Brain microvascular endothelial cell (primary cell): Measurements from ENCODE around the gene PHACTR2.
"Not testable (repeated sequence)": the region's sequence is repeated elsewhere in the genome, so short reads cannot be mapped to it uniquely, and the experiment has no call there.

Experiments
- DNase-seq: peaks from one replicate; pipeline ENCODE4 v3.0.0-alpha.2; 2020
- H3K27ac ChIP-seq: fragments of 250-450 bp; sonication (Bioruptor Pico); 2 replicates; pipeline ENCODE4 v1.5.1; 2020; ENCODE audit warnings: mild to moderate bottlenecking, moderate library complexity
- H3K27me3 ChIP-seq: fragments of 250-450 bp; sonication (Bioruptor Pico); replicated peaks from 2 replicates; pipeline ENCODE4 v1.5.1; 2020; ENCODE audit warnings: mild to moderate bottlenecking
- H3K36me3 ChIP-seq: fragments of 250-450 bp; sonication (Bioruptor Pico); replicated peaks from 2 replicates; pipeline ENCODE4 v1.5.1; 2020; ENCODE audit warnings: mild to moderate bottlenecking
- H3K4me3 ChIP-seq: 2 replicates; pipeline ENCODE4 v1.5.1; 2011; ENCODE audit warnings: low read depth, mild to moderate bottlenecking, control low read depth, low read length, moderate library complexity
- CTCF ChIP-seq: IDR thresholded peaks from 2 replicates; pipeline ENCODE4 v1.5.1; 2011; ENCODE audit warnings: low read depth, mild to moderate bottlenecking, moderate library complexity, low read length, control low read depth, inconsistent platforms; ENCODE audit errors: missing control alignments
- in situ Hi-C: cut with HindIII; loops from 2 replicates; pipeline ENCODE4 v1.10.0; 2017; ENCODE audit warnings: low sequenced_read_pairs, low pct_ligation_motif_present

PHACTR2 gene

GRCh38 chr6:143872201-143872600, 194.4 kb downstream of the PHACTR2 start:
- Histone ChIP-seq H3K36me3 (no peaks in the 10 kb centered on the region), H3K4me3 (no peak overlapping the region), H3K27ac (no peak overlapping the region), H3K27me3 (no peaks in the 10 kb centered on the region)
- in situ Hi-C loops = no loop called here
- peak; percentile 15 for DNase-seq
- TF ChIP-seq CTCF = no peak

DNA sequence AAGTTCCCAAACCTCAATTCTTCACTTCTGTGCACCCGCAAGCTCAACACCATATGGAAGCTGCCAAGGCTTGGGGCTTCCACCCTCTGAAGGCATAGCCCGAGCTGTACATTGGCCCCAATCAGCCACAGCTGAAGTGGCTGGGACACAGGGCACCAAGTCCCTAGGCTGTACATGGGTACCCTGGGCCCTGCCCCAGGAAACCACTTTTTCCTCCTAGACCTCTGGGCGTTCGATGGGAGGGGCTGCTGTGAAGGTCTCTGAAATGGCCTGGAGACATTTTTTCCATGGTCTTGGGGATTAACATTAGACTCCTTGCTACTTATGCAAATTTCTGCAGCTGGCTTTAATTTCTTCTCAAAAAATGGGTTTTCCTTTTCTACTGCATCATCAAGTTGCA, 195.8 kb downstream of the PHACTR2 start:
- DNase-seq, H3K27ac ChIP-seq, H3K4me3 ChIP-seq, H3K36me3 ChIP-seq, in situ Hi-C loops, H3K27me3 ChIP-seq: not testable (repeated sequence)

DNA sequence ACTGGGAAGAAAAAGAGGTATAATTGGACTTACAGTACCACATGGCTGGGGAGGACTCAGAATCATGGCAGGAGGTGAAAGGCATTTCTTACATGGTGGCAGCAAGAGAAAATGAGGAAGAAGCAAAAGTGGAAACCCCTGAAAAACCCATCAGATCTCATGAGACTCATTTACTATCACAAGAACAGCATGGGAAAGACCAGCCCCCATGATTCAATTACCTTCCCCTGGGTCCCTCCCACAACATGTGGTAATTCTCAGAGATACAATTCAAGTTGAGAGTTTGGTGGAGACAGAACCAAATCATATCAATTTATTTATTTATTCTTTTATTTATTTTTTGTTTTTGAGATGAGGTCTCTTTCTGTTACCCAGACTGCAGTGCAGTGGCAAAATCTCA, 196.7 kb downstream of the PHACTR2 start:
- in situ Hi-C loops, DNase-seq, H3K4me3 ChIP-seq, H3K36me3 ChIP-seq, H3K27me3 ChIP-seq, H3K27ac ChIP-seq: not testable (repeated sequence)

- in situ Hi-C loops = no loop called here
- Histone ChIP-seq H3K36me3 (no peaks in the 10 kb centered on the region), H3K27ac (no peak overlapping the region), H3K4me3 (no peak overlapping the region), H3K27me3 (no peaks in the 10 kb centered on the region)
- TF ChIP-seq CTCF = no peak
- DNase-seq = no peak
These were observed 200.0 kb downstream of the PHACTR2 start for GRCh38 chr6:143877584-143878271.

- in situ Hi-C loops = no loop called here
- Histone ChIP-seq H3K27ac (no peak overlapping the region), H3K27me3 (no peaks in the 10 kb centered on the region), H3K36me3 (no peaks in the 10 kb centered on the region), H3K4me3 (no peak overlapping the region)
- no peak for TF ChIP-seq CTCF
- no peak for DNase-seq
These were observed 200.6 kb downstream of the PHACTR2 start for GRCh38 chr6:143878272-143878760.

DNA sequence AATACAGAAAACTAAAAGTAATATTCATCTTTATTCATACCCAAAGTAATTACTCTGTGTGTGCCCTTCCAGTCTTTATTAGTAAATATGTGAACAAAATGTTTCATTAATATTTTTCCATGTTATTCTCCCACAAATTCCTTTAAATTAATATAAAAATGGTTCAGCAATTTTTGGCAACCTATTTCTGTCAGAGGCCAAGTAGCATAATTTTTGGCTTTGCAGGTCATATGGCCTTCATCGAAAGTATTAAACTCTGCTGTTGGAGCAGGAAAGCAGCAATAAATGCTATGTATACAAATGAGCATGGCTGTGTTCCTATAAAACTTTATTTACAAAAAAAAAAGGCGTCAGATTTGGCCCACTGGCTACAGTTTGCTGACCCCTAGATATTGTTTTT, 202.6 kb downstream of the PHACTR2 start:
- no peaks in the 10 kb centered on the region for H3K27me3 ChIP-seq
- no peaks in the 10 kb centered on the region for H3K36me3 ChIP-seq
- DNase-seq = no peak
- H3K27ac ChIP-seq = no peak overlapping the region
- TF ChIP-seq CTCF = no peak
- no peak overlapping the region for H3K4me3 ChIP-seq
- in situ Hi-C loops = no loop called here
